HG02642 (cell line): ENCODE measurements around the gene CST3.
"Not testable (repeated sequence)": the region's sequence is repeated elsewhere in the genome, so short reads cannot be mapped to it uniquely, and the experiment has no call there.

Experiments used
- ATAC-seq: cut with Tn5 transposase; IDR thresholded peaks from one replicate; pipeline ENCODE4 v1.9.1; 2021; ENCODE audit warnings: mild to moderate bottlenecking; ENCODE audit not compliant: unreplicated experiment, poor library complexity

CST3 gene

GRCh38 chr20:23645575-23645974 is 7.8 kb upstream of the CST3 start:
- no peak for ATAC-seq

GRCh38 chr20:23644164-23644563 is 6.4 kb upstream of the CST3 start:
- ATAC-seq, result no peak

GRCh38 chr20:23643659-23644058 is 5.9 kb upstream of the CST3 start:
- ATAC-seq, result no peak

GRCh38 chr20:23641936-23642751 is 4.4 kb upstream of the CST3 start:
- ATAC-seq, result no peak

- no peak for ATAC-seq
These were observed 3.2 kb upstream of the CST3 start for GRCh38 chr20:23640671-23641667.

- no peak for ATAC-seq
These were observed 2.4 kb upstream of the CST3 start for GRCh38 chr20:23640018-23640601.

- no peak for ATAC-seq
These were observed 1.8 kb upstream of the CST3 start for GRCh38 chr20:23639490-23639958.

GRCh38 chr20:23638309-23638708 is 554 bp upstream of the CST3 start:
- ATAC-seq, result no peak

GRCh38 chr20:23636908-23637281 is 860 bp downstream of the CST3 start:
- ATAC-seq, result no peak

- ATAC-seq, result no peak
These were observed 1.4 kb downstream of the CST3 start for GRCh38 chr20:23636182-23636907.

- not testable (repeated sequence) for ATAC-seq
These were observed 2.0 kb downstream of the CST3 start for GRCh38 chr20:23635768-23636090.

GRCh38 chr20:23634985-23635767 is 2.6 kb downstream of the CST3 start:
- no peak for ATAC-seq

- no peak for ATAC-seq
These were observed 3.5 kb downstream of the CST3 start for GRCh38 chr20:23634044-23634801.

GRCh38 chr20:23632711-23633573 is 4.8 kb downstream of the CST3 start:
- no peak for ATAC-seq

- no peak for ATAC-seq
These were observed 5.6 kb downstream of the CST3 start for GRCh38 chr20:23631981-23632710.

GRCh38 chr20:23631226-23631822 is 6.4 kb downstream of the CST3 start:
- ATAC-seq, result no peak

- ATAC-seq, result no peak
These were observed 7.3 kb downstream of the CST3 start for GRCh38 chr20:23630392-23630849.
